Measurements from ENCODE around the gene STMN3.
"Not testable (repeated sequence)": the region's sequence is repeated elsewhere in the genome, so short reads cannot be mapped to it uniquely, and the experiment has no call there.

The STMN3 gene

GRCh38 chr20:63657937-63658748 is 4.9 kb upstream of the STMN3 start, which contains the start of gene RTEL1:
TSS of gene RTEL1 (plus strand) at chr20:63658312. CDS start at chr20:63659403, 1,091 bp downstream.
- in situ Hi-C loops (cut with HindIII; ENCODE audit: low sequenced_read_pairs), result no loop called here

- in situ Hi-C loops (cut with HindIII; ENCODE audit: low sequenced_read_pairs), result no loop called here
Measured at GRCh38 chr20:63657260-63657936, 4.2 kb upstream of the STMN3 start.

- in situ Hi-C loops (cut with HindIII; ENCODE audit: low sequenced_read_pairs), result no loop called here
Measured at GRCh38 chr20:63656451-63656850, 3.2 kb upstream of the STMN3 start.

- in situ Hi-C loops (cut with HindIII; ENCODE audit: low sequenced_read_pairs), result no loop called here
Measured at GRCh38 chr20:63655249-63655648, 2.0 kb upstream of the STMN3 start.

- in situ Hi-C loops (cut with HindIII; ENCODE audit: low sequenced_read_pairs), result no loop called here
Measured at GRCh38 chr20:63653974-63654668, 897 bp upstream of the STMN3 start.

- in situ Hi-C loops (cut with HindIII; ENCODE audit: low sequenced_read_pairs), result no loop called here
Measured at GRCh38 chr20:63652192-63652980, 838 bp downstream of the STMN3 start.

GRCh38 chr20:63651942-63652191 is 1.4 kb downstream of the STMN3 start:
- in situ Hi-C loops (cut with HindIII; ENCODE audit: low sequenced_read_pairs), result no loop called here

- in situ Hi-C loops (cut with HindIII; ENCODE audit: low sequenced_read_pairs), result not testable (repeated sequence)
Measured at GRCh38 chr20:63650486-63650885, 2.7 kb downstream of the STMN3 start.

GRCh38 chr20:63648895-63649589 is 4.2 kb downstream of the STMN3 start:
- in situ Hi-C loops (cut with HindIII; ENCODE audit: low sequenced_read_pairs), result no loop called here

GRCh38 chr20:63648190-63648589 is 5.0 kb downstream of the STMN3 start:
- in situ Hi-C loops (cut with HindIII; ENCODE audit: low sequenced_read_pairs), result no loop called here

GRCh38 chr20:63645218-63645617 is 8.0 kb downstream of the STMN3 start:
- in situ Hi-C loops (cut with HindIII; ENCODE audit: low sequenced_read_pairs), result no loop called here

GRCh38 chr20:63643946-63644345 is 9.3 kb downstream of the STMN3 start:
- in situ Hi-C loops (cut with HindIII; ENCODE audit: low sequenced_read_pairs), result no loop called here

GRCh38 chr20:63643499-63643898 is 9.7 kb downstream of the STMN3 start:
- in situ Hi-C loops (cut with HindIII; ENCODE audit: low sequenced_read_pairs), result no loop called here

GRCh38 chr20:63642527-63643247 is 10.5 kb downstream of the STMN3 start:
- in situ Hi-C loops (cut with HindIII; ENCODE audit: low sequenced_read_pairs), result no loop called here

- in situ Hi-C loops (cut with HindIII; ENCODE audit: low sequenced_read_pairs), result no loop called here
Measured at GRCh38 chr20:63641792-63642523, 11.3 kb downstream of the STMN3 start.

GRCh38 chr20:63641146-63641791 is 12.0 kb downstream of the STMN3 start:
- in situ Hi-C loops (cut with HindIII; ENCODE audit: low sequenced_read_pairs), result no loop called here

- in situ Hi-C loops (cut with HindIII; ENCODE audit: low sequenced_read_pairs), result not testable (repeated sequence)
Measured at GRCh38 chr20:63640686-63641085, 12.5 kb downstream of the STMN3 start.

- in situ Hi-C loops (cut with HindIII; ENCODE audit: low sequenced_read_pairs), result no loop called here
Measured at GRCh38 chr20:63640086-63640485, 13.1 kb downstream of the STMN3 start.

Measured in endothelial cell of hepatic sinusoid (primary cell).